ENCODE measurements around the gene PLXNB1.
"Not testable (repeated sequence)": the region's sequence is repeated elsewhere in the genome, so short reads cannot be mapped to it uniquely, and the experiment has no call there.

The PLXNB1 gene

DNA sequence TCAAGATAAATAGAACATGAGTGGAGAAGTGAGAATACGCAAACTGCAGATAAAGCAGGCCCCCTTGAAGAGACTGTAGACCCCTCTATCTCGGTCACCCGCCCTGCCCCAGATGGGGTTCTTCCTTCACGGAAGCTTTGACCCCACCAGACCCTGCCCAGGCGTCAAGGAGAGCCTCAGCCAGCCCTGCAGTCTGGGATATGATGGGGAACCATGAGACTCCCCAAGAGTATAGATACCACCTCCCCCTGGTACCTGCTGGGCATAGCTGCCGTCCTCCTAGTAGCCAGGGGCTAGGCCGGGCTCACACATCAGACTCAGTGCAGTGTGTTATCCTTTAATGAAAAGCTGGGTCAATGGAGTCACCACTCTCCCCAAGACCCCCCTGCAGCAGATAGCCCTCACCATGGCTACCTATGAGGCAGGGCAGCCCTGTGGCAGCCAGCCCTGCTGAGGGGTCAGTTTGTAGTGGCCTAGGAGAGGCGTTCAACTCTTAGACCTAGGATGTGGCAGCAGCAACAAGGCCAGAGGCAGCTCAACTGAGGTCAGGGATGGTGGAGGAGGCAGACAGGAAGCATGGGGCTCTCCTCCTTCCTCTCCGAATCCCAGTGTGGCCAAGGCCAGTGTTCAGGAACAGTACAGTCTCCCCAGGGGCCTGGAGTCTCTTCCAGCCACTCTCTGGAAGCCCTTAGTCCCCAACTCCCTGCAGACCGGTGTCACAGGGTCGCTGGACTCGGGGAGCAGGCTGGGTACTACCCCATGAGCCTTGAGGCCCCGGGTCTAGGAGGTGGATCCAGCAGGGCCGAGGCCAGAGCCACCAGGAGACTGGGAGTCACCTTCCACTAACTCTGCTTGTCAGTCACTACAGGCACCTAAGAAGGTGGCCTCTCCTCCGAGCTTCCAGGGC, 26.1 kb downstream of the PLXNB1 start:
- FAIRE-seq: no peak

DNA sequence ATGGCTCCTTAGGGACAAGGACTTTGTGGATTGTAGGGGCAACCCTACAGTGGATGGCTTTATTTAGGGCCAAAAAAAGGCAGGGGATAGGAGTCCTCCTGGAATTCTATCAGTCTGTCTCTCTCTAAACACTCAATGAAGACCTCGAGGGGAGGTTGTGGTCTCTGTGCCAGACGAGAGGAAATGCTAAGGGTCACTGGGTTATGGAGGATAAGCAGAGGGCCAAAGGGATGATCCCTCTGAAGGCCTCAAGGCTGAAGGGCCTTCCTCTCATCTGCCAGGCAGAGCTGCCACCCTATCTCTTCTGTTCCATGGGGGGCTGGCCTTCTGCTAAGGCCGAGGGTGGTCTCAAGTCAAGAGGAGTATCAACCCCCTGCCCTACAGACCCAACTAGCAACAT, 27.0 kb downstream of the PLXNB1 start:
- no peak for FAIRE-seq

DNA sequence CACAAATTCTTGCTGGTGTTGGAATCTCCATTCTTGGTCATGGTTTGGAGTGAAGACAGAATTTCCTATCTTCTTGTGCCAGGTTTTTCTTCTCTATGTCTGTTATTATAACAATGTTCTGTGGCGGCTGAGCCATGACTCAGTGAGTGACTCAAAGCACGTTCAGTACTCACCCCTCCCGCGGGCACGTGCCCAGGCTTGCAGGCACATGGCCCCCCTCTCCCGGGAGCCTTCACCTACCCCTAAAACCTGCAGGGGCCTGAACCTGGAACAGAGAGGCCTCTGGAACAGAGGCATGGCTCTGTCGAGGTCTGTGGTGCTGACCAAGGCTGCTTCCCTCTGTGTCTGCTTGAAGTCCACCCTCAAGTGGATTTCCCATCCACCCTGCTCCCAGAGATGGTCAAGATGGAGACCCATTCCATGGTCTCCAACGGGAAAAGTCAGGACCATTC, 27.6 kb downstream of the PLXNB1 start:
- no peak for FAIRE-seq

DNA sequence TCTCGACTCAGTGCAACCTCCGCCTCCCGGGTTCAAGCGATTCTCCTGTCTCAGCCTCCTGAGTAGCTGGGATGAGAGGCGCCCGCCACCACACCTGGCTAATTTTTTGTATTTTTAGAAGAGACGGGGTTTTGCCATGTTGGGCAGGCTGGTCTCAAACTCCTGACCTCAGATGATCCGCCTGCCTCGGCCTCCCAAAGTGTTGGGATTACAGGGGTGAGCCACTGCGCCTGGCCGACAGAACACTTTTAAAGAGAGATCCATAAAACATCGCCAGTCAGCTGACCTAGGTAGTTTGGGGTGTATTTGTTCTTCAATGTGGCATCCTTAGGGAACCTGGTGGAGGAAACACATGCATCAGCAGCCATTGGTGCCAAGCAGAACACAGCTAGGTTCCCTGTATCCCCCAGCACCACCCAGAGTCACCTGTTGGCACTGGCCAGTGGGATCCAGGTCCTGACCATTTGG, 28.4 kb downstream of the PLXNB1 start:
- FAIRE-seq: not testable (repeated sequence)

DNA sequence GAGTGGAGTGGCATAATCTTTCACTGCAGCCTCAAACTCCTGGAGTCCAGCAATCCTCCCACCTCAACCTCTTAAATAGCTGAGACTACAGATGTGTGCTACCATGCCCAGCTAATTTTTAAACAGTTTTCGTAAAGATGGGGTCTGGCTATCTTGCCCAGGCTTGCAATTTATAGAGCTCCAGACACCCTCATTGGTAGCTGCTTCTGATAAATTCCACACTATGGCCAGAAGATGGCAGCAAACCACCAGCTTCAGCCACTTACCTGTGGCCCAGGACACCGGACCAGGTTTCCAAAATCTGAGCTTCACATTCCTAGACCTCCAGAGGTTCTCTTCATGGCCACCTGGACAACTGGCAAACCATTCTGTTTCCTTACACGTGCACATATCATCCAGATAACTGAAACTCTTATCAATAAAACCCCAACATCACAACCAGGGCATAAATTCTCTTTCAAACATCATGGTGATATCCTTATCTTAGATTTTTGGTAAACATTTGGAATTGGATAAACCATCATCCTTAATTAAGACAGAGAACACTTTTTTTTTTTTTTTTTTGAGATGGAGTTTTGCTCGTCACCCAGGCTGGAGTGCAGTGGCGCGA, 29.0 kb downstream of the PLXNB1 start:
- FAIRE-seq: no peak

DNA sequence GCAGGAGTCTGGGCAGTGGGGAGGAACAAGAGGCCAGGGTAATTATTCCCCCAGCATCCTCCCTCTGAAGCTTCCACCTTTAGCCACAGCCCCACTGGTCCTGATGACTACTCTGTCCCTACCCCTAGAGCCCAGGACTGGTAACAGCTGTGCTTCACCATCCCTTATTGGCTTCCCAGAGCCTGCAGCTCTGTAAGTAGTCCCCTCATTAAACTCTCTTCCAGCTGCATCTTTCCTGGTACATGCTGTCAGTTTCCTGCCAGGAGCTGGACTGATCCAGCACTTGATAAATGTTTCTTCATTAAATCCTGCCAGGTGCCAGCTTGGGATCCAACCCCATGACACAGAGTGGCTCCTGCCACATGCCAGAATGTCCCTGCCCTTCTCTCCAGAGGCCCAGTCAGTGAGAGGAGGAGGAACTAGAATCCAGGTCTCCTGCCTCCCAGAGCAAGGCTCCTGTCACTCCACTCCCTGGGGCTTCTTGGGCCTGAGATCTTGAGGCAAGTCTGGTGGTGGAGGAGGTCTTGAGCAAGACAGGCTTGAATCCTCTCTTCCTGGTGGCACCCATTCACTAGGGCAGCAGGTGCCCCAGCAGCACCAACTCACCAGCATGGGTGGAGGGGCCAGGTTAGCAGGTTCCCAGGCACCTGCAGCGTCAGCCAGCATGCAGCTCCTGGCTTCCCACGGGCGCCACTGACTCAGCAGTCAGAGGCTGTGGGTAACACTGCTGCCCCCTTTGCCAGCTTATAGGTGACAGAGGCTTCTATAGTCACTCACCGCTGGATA, 30.3 kb downstream of the PLXNB1 start:
- FAIRE-seq: no peak

DNA sequence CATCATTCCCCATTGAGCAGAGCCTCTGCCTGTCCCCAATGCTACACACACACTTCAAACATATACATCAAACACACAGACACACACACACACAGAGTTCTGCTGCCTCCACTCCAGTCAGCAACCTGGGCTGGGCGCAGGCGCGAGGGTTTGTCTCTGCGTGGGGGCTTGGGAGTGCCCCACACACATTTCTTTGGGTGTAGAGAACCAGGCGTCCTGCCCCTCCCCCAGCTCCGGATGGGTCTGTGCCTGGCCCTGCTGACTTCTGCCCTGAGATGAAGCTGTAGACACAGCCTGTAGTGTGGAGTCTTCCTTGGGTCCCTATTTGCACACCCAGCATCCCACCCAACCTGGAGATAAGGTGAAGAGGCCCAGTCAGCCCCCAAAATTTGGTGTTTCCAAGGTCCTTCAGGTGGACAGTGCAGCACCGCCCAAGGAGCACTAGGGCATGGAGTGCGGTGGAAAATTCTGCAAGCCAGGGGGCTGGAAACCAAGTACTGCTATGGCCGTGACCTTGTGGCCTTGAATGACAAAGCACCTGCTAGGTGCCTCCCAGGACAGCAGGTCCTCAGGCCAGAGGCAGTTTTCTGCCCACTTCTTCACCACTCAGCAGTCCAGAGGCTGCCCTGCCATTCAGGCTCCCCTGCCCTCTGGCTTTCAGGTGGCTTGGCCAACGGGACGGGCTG, 31.0 kb downstream of the PLXNB1 start:
- no peak for FAIRE-seq

DNA sequence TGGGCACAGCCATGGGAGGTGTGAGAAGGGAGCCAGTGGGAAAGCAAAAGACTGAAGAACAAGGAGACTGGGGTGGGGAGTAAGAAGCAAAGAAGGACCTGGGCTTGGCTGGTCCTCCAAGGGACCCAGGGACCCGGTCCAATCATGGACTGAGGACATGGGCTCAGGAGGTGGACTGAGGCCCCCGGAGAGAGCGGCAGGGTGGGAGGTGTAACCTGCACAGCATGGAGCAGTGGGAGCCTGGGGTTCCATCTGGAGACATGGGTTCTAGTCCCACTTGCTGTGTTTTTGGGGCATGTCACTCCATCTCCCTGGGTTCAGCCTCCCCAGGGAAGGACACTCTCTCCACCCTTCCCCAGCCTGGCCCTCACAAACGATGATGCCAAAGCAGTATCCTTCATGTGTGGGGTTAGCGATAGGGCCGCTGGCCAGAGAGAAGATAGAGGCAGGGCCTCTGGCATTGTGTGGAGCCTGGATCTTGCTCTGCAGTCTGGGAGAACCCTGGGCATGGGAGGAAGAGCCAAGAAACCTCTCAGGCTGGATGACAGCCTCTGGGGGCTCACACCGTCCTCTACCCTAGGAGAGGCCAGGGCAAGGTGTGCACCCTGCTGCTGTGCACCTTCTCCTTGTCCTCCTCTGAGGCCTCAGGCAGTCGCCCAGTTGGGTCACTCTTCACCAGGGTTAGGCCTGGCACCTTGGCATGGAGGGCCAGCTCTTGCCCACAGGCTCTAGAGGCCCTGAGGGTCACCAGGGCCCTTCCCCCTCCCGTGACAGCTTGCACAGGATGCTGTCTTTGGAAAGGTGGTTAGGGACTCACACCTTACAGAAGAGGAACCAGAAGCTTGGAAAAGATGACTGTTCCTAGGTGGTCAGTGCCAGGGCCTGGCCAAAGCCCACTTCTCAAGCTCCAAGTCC, 31.9 kb downstream of the PLXNB1 start:
- FAIRE-seq: no peak

DNA sequence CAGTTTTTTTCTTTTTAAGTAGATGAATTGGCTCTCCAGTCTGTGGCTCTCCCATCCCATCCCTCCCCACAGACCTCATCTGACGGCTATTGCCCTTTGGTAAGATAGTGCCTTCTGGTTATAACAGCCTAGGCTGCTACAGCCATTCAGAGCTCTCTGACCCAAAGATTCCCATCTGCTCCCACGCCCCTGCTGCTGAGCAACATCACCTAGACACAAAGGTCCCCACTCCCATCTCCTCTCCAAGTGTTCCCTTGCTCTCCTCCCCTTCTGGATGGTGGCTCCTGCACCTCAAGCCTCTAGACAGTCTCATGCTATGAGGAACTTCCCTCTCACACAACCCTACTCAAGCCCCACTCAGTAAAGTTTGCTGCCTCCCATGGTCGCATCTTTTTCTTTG, 34.2 kb downstream of the PLXNB1 start:
- FAIRE-seq: no peak

DNA sequence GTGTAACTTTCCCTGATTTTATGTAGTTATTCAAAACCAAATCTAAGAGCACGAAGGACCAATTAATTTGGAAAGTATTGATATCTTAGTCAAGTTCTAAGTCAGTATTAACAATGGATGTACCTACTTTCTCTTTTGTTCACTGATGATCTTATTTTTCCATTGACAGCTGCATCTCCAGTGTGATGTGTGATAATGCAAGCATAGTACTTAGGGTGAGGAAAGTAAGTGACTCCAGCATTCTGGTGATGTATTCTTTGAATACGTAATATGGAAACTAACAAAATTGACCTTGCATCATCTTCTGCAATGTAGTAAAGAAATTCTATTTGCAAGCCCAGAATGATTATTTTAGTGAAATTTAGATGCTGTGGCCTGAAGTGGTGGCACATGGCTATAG, 35.5 kb downstream of the PLXNB1 start:
- FAIRE-seq: no peak

DNA sequence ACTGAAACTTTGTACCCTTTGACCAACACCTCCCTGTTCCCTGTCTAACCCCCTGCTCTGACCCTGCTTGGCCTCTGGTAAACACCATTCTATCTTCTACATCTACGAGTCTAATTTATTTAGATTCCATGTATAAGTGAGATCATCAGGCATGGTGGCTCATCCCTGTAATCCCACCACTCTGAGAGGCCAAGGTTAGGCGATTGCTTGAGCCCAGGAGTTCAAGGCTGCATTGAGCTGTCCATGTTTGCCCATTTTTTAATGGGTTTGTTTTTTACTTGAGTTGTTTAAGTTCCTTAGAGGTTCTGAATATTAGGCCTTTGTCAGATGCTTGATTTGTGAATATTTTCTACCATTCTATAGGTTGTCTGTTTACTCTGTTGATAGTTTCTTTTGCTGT, 40.9 kb downstream of the PLXNB1 start:
- no peak for FAIRE-seq

DNA sequence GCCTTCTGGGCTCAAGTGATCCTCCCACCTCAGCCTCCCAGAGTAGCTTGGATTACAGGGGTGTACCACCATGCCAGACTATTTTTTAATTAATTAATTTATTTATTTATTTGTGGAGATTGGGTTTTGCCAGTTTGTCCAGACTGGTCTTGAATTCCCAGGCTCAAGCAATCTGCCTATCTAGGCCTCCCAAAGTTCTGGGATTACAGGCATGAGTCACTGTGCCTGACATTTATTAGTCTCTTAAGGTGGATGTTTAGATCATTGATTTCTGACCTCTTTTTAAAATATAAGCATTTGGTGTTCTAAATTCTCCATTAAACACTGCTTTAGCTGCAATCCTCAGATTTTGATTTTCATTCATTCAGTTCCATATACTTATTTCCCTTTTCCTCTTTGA, 42.3 kb downstream of the PLXNB1 start:
- no peak for FAIRE-seq

DNA sequence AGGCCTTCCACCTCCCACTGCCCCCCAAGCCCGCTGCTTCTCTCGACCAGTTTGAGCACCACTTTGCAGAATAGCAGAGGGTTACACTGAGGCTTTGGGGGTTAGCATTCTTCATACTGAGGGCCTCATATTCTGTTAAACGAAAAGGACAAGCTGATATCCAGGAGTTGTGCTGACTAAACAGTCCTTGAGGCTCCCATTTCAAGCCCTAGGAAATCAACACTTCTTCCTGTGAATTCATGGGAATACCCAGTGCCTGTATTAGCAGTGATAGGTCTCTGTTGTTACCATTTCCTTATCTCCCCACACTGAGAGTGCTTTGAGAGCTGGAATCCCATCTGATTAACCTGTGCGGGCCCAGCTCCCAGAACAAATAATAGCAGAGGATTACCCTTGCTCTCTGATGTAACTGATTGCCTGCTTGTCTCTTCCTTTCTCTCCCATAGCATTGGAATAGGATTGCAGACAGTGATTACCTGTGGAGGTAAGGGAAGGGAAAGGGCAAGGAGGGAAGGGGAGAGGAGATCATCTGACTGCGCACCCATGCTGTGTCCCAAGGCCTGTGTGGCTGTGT, 56.9 kb downstream of the PLXNB1 start:
- no peak for FAIRE-seq

DNA sequence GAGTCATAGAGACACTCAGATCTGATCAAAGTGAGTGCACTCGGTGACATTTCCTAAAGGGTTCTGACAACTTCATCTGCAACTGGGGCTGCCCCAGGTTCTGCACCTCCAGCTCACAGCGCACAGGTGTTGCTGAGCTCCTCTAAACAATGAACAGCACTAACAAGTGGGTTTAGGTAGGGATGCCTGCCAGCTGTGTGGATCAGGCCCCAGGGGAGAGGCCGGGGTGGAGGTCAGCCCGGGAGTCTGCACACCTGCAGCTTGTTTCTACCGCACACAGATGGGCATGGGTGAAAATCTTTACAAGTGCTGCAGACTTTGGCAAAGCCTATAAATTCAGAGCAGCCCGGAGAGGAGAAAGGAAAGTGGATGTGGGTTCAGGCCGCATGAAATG, 57.5 kb downstream of the PLXNB1 start:
- FAIRE-seq: no peak

DNA sequence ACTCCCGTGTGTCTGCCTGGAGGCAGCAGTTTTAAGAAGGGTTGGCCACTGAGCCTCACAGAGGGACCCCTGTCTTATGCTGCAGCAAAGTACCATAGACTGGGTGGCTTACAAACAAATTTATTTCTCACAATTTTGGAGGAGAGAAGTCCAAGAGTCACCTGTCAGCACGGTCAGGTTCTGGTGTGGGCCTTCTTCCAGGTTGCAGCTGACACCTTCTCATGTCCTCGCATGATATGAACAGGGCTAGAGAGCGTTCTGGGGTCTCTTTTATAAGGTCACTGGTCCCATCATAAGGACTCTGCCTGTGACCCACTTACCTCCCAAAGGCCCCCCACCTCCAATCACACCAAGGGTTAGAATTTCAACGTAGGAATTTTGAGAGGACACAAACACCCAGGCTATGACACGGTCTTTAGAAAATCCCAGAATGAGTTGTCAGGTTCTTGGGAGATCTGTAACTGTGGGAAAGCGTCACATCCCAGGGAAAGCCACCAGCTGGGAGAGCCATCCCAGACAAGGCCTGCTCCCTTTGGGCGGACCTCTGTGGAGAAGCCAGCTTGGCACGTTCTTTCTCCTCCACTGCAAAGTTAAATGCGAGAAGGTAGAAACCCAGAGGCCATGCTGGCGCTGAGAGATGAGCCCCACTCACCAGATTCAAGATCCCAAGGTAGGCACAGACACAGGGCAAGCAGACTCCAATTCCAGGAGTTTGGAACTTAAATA, 58.1 kb downstream of the PLXNB1 start, which contains the start of gene FBXW12:
TSS of gene FBXW12 (plus strand) at position 569 of the 726 bp plus-strand sequence. CDS start 549 bp downstream, outside the sequence.
- FAIRE-seq: no peak

DNA sequence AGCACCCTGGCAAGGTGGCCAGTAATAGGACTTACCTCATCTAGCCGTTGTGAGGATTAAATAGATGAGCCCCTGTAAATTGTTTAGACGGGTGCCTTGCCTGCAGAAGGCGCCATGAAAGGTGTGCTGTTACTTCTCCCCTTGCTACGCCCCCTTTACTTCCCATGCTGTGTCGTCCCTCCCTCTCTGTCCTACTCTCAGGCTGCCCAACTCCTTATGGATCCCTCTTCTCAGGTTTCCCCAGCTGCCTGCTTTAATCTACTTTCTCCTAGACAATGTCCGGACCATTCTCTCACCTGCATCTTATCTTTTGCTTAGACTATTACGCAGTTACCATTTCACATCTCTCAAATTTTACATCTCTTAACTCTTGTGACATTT, 59.6 kb downstream of the PLXNB1 start:
- no peak for FAIRE-seq

DNA sequence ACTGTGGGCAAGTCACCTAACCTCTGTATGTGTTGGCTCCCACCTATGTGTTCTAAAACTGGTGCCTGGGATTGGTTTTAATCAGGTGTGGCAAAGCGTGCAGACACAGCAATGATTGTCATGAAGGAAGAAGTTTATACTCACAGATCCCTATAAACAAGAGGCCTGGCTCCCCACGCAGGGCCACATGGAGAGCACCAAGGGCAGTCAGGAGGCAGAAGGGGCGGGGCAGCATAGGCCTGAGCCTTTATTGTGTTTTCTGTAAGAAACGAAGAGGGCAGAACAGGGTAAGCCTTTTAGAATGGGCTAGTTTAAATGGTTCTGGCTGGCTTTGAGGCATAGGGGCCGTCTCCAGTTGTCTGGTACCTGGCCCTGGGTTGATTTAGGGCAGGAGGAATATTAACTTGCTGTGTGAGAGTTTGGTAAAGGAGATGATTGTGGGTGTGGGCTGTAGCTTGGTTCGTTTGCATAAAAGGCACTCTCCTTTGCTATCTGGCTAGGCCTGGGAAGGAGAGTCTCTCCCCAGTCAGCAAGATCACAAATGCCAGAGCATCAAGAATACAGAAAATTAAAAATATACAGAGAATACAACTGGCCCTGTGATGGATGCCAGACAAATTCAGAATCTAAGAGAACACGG, 60.1 kb downstream of the PLXNB1 start:
- FAIRE-seq: no peak

DNA sequence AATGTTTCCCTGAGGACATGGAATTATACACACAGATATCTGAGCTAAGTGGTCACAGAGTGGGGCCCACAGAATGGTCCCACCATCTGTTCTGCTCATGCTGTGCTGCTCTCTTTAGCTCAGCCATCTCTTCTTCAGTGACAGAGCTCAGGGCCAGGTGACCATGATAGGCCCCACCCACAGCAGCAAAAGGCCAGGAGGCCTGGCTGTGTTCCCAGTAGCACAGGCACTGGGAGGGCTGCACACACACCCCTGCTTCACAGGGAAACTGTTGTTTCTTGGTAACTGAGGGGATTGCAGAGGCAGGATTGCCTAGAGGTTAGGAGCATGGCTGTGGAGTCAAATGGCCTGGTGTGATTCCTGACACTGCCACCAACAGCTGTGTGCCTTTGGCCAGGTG, 62.7 kb downstream of the PLXNB1 start:
- FAIRE-seq: no peak

DNA sequence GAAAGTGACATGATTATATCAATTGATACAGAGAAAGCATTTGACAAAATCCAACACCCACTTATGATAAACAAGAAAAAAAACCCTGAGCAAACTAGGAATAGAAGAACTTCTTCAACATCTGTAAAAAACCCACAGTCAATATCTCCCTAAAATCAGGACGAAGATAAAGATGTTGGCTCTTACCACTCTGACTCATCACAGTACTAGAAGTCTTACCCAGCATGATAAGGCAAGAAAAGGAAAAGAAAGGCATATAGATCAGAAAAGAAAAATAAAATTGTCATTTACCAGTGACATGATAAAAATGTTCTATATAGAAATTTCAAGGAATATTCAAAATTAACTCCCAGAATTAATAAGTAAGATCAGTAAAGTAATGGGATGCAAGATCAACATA, 65.0 kb downstream of the PLXNB1 start:
- FAIRE-seq: peak; percentile 58

DNA sequence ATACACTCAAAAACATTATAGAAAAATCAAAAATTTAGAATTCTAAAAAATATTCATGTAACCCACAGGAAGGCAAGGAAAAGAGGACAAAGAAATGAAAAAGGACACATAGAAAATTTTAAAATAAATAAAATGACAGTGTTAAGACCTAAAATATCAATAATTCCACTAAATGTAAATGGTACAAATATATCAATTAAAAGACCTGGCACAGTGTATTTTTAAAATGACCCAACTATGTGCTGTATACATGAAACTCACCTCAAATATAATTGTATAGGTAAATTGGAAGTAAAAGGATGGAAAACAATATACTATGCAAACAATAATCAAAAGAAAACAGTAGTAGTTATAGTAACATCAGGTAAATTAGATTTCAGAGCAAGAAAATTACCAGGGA, 68.0 kb downstream of the PLXNB1 start:
- no peak for FAIRE-seq

Data from endometrium (tissue), 2 donors.